ENCODE measurements around the gene HSF2BP. TPM values are rescaled to one million over a fixed set of nuclear protein-coding genes. Genes with fewer than 3 reads are reported as not detected.
"Not testable (repeated sequence)": the region's sequence is repeated elsewhere in the genome, so short reads cannot be mapped to it uniquely, and the experiment has no call there.

The HSF2BP gene
- total RNA-seq, 6 experiments from 2014 or later, result 0.33 to 0.90 (median 0.59) TPM

GRCh38 chr21:43503075-43503750 lies 156.1 kb downstream of the HSF2BP start:
- not testable (repeated sequence) for H3K27me3 Mint-ChIP-seq (ENCODE audit: insufficient read depth); DNase-seq; H3K4me1 Mint-ChIP-seq (ENCODE audit: low read depth); H3K9me3 Mint-ChIP-seq; H3K36me3 Mint-ChIP-seq (ENCODE audit: low read depth); H3K4me3 Mint-ChIP-seq; H3K27ac Mint-ChIP-seq

GRCh38 chr21:43502407-43503071 lies 156.7 kb downstream of the HSF2BP start:
- DNase-seq; H3K9me3 Mint-ChIP-seq; H3K4me1 Mint-ChIP-seq (ENCODE audit: low read depth); H3K36me3 Mint-ChIP-seq (ENCODE audit: low read depth); H3K27ac Mint-ChIP-seq; H3K27me3 Mint-ChIP-seq (ENCODE audit: insufficient read depth); H3K4me3 Mint-ChIP-seq: not testable (repeated sequence)

GRCh38 chr21:43498924-43499323 lies 160.4 kb downstream of the HSF2BP start:
- H3K4me1 Mint-ChIP-seq (ENCODE audit: low read depth); DNase-seq; H3K4me3 Mint-ChIP-seq; H3K9me3 Mint-ChIP-seq; H3K36me3 Mint-ChIP-seq (ENCODE audit: low read depth); H3K27me3 Mint-ChIP-seq (ENCODE audit: insufficient read depth); H3K27ac Mint-ChIP-seq: not testable (repeated sequence)

GRCh38 chr21:43498065-43498464 lies 161.2 kb downstream of the HSF2BP start:
- not testable (repeated sequence) for H3K4me1 Mint-ChIP-seq (ENCODE audit: low read depth); H3K36me3 Mint-ChIP-seq (ENCODE audit: low read depth); H3K9me3 Mint-ChIP-seq; DNase-seq; H3K4me3 Mint-ChIP-seq; H3K27ac Mint-ChIP-seq; H3K27me3 Mint-ChIP-seq (ENCODE audit: insufficient read depth)

GRCh38 chr21:43494279-43495012 lies 164.8 kb downstream of the HSF2BP start:
- H3K27ac Mint-ChIP-seq; H3K36me3 Mint-ChIP-seq (ENCODE audit: low read depth): not testable (repeated sequence)

GRCh38 chr21:43493471-43493870 lies 165.8 kb downstream of the HSF2BP start:
- H3K4me3 Mint-ChIP-seq; H3K36me3 Mint-ChIP-seq (ENCODE audit: low read depth); H3K27me3 Mint-ChIP-seq (ENCODE audit: insufficient read depth); H3K27ac Mint-ChIP-seq; H3K9me3 Mint-ChIP-seq; H3K4me1 Mint-ChIP-seq (ENCODE audit: low read depth); DNase-seq: not testable (repeated sequence)

More at GRCh38 chr21:43494279-43495012, 164.8 kb downstream of the HSF2BP start:
- H3K27me3 Mint-ChIP-seq (ENCODE audit: insufficient read depth); H3K4me1 Mint-ChIP-seq (ENCODE audit: low read depth); H3K9me3 Mint-ChIP-seq; H3K4me3 Mint-ChIP-seq: not testable (repeated sequence)
- DNase-seq, result peak; percentile 0

GRCh38 chr21:43488235-43488634 lies 171.1 kb downstream of the HSF2BP start:
- not testable (repeated sequence) for H3K27me3 Mint-ChIP-seq (ENCODE audit: insufficient read depth); H3K4me1 Mint-ChIP-seq (ENCODE audit: low read depth); H3K9me3 Mint-ChIP-seq; DNase-seq; H3K27ac Mint-ChIP-seq; H3K36me3 Mint-ChIP-seq (ENCODE audit: low read depth); H3K4me3 Mint-ChIP-seq

- H3K27me3 Mint-ChIP-seq (ENCODE audit: insufficient read depth); H3K27ac Mint-ChIP-seq; H3K4me1 Mint-ChIP-seq (ENCODE audit: low read depth); H3K36me3 Mint-ChIP-seq (ENCODE audit: low read depth); H3K4me3 Mint-ChIP-seq; DNase-seq; H3K9me3 Mint-ChIP-seq: not testable (repeated sequence)
These were observed 173.2 kb downstream of the HSF2BP start for GRCh38 chr21:43486051-43486450.

GRCh38 chr21:43485016-43485415 lies 174.3 kb downstream of the HSF2BP start:
- not testable (repeated sequence) for H3K9me3 Mint-ChIP-seq; H3K27me3 Mint-ChIP-seq (ENCODE audit: insufficient read depth); H3K36me3 Mint-ChIP-seq (ENCODE audit: low read depth)

GRCh38 chr21:43479197-43479596 lies 180.1 kb downstream of the HSF2BP start:
- not testable (repeated sequence) for DNase-seq; H3K9me3 Mint-ChIP-seq; H3K4me3 Mint-ChIP-seq; H3K27me3 Mint-ChIP-seq (ENCODE audit: insufficient read depth); H3K27ac Mint-ChIP-seq; H3K4me1 Mint-ChIP-seq (ENCODE audit: low read depth); H3K36me3 Mint-ChIP-seq (ENCODE audit: low read depth)

More at GRCh38 chr21:43485016-43485415, 174.3 kb downstream of the HSF2BP start:
- DNase-seq; H3K27ac Mint-ChIP-seq; H3K4me1 Mint-ChIP-seq (ENCODE audit: low read depth); H3K4me3 Mint-ChIP-seq: not testable (repeated sequence)

Small RNA genes lying within 50 kb of the gene (microRNA-seq; reads per million reads assigned to microRNA genes)
- not detected for gene MIR6070

Other genes with a start within 250 kb of the HSF2BP start
- gene SIK1, start 232.4 kb downstream of the HSF2BP start, total RNA-seq (2021; fragmentation: NEBNext Ultra II Directional; extraction: Animal tissue kit (Norgen Biotek cat#: 25700)), result 1 to 10 TPM; 3.9 to 5.5 (median 4.7) TPM
- gene RRP1B, start 72 bp upstream of the HSF2BP start, total RNA-seq (2021; fragmentation: NEBNext Ultra II Directional; extraction: Animal tissue kit (Norgen Biotek cat#: 25700)), result 10 to 100 TPM; 26.9 to 34.4 (median 27.6) TPM
- gene PDXK, start 59.6 kb upstream of the HSF2BP start, total RNA-seq (2021; fragmentation: NEBNext Ultra II Directional; extraction: Animal tissue kit (Norgen Biotek cat#: 25700)), result 100 to 1,000 TPM; 154 to 160 (median 157) TPM
- gene CSTB, start 116.8 kb upstream of the HSF2BP start, total RNA-seq (2021; fragmentation: NEBNext Ultra II Directional; extraction: Animal tissue kit (Norgen Biotek cat#: 25700)), result 10 to 100 TPM; 56.7 to 71.4 (median 66.9) TPM
- 10 to 100 TPM; 19.9 to 24.8 (median 23.0) TPM for gene RRP1, start 130.1 kb upstream of the HSF2BP start, total RNA-seq (2021; fragmentation: NEBNext Ultra II Directional; extraction: Animal tissue kit (Norgen Biotek cat#: 25700))
- gene AGPAT3, start 205.7 kb upstream of the HSF2BP start, total RNA-seq (2021; fragmentation: NEBNext Ultra II Directional; extraction: Animal tissue kit (Norgen Biotek cat#: 25700)), result 100 to 1,000 TPM in 2 of 6 experiments, 10 to 100 TPM in 4; 94.6 to 114 (median 97.8) TPM

All from HFFc6 (cell line).